T-helper 2 cell treated with Interferon-gamma antibody and Interleukin-4, amounts not matched to agents 5 μg/mL and 100 μg/mL, for 36 hours (primary cell): ENCODE measurements around the gene HMG20B.

ENCODE experiments used
- DNase-seq: peaks from one replicate; pipeline ENCODE4 v3.0.0; 2021; ENCODE audit warnings: low spot score
- H3K27ac Mint-ChIP-seq: one replicate; pipeline ENCODE4 v1.8.0; 2021; ENCODE audit warnings: mild to moderate bottlenecking, mixed read lengths
- H3K27me3 Mint-ChIP-seq: one replicate; pipeline ENCODE4 v1.8.0; 2021; ENCODE audit warnings: low read depth, mixed read lengths
- H3K36me3 Mint-ChIP-seq: one replicate; pipeline ENCODE4 v1.8.0; 2021; ENCODE audit warnings: low read depth, mixed read lengths
- H3K4me1 Mint-ChIP-seq: one replicate; pipeline ENCODE4 v1.8.0; 2021; ENCODE audit warnings: low read depth, mixed read lengths
- H3K4me3 Mint-ChIP-seq: one replicate; pipeline ENCODE4 v1.8.0; 2022; ENCODE audit warnings: mild to moderate bottlenecking, moderate library complexity, mixed read lengths
- H3K9me3 Mint-ChIP-seq: one replicate; pipeline ENCODE4 v1.8.0; 2021; ENCODE audit warnings: mixed read lengths

The HMG20B gene

DNA sequence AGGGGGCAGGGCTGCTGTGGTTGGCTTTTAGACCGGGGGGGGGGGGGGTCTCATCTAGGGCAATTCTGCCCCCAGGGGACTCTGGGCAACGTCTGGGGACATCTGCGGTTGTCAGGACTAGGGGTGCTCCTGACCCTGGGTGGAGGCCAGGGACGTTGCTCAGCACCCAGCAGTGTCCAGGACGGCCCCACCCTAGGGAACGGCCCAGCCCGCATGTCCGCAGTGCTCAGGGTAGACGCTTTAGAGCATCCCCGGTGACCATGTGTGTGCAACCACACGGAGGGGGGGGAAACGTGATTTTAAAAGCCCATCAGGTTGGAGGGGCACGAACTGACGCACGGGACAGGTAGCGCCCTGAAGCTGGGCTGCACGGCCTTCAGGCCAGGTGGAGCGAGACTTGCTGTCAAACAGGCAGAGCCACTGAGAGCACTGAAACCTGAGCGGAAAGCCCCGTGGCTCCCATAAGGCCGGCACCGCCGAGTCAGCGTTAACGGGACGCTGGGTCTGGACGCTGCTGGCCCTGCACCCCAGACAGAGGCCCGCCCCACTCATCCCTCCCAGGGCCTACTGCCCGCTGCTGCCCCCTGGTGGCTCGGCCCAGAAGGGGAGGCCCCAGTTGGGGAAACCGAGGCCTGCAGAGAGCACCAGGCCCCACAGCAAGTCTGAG, 45.5 kb downstream of the HMG20B start:
- Mint-ChIP-seq H3K9me3 (no peaks in the 10 kb centered on the region), H3K4me3 (no peak overlapping the region), H3K36me3 (peaks cover 11% of the 10 kb centered on the region), H3K4me1 (peaks cover 3% of the 10 kb centered on the region), H3K27ac (no peak overlapping the region), H3K27me3 (no peaks in the 10 kb centered on the region)
- DNase-seq: peak; percentile 30

DNA sequence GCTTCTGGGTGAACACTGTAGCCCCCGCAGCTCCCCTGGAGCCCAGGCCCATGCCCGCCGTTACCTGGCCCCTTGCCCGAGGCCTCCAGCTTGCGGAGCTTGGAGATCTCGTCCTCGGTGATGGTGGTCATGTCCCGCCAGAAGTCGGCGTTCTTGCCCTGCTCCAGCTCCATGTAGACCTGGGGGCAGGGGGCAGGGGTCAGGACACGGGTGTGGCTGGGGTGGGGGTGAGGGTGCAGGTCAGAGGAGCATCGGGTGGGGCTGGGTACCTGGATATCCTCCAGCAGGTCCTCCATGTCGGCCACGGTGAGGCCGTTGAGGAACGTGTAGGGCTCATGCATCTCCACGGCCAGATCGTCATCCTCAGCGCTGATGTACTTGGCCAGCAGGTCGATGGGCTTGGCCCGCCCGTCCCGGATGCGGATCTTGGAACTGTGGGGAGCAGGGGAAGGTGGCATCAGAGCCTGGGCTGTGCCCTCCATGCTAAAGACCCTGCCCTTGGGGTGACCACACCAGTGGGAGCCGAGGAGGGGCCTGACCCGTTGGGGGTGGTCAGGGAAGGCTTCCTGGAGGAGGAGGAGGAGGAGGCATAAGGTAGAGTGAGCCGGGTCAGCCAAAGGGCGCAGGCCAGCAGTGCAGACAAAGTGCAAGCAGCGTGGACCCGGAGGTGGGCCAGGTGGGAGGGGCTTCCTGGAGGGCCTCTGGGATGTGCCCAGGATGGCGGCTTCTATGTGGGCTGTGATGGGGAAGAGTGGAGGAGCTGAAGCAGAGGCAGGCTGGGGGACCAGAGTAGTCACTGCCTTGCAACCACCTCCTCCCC, 46.3 kb downstream of the HMG20B start:
- Mint-ChIP-seq H3K27me3 (no peaks in the 10 kb centered on the region), H3K36me3 (peaks cover 11% of the 10 kb centered on the region), H3K9me3 (no peaks in the 10 kb centered on the region), H3K27ac (no peak overlapping the region), H3K4me3 (no peak overlapping the region), H3K4me1 (peaks cover 3% of the 10 kb centered on the region)
- no peak for DNase-seq

DNA sequence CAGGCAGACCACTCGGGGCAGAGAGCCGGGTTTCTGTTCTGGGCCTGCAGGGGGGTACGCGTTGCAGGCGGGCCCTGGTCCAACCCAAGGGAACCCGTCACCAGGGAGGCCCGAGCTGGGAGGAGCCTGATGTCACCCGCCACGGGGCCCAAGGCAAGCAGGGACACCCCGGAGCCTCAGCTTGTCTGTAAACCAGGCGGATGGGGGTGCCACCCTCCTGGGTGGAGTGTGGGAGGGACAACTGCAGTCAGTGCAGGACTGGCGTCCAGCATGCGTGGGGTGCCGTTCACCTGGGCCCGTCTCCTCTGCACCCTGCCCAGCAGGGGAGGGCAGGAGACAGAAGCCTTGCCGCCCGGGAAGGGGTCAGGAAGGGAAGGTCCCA, 46.9 kb downstream of the HMG20B start:
- Mint-ChIP-seq H3K4me3 (no peak overlapping the region), H3K36me3 (peaks cover 11% of the 10 kb centered on the region), H3K9me3 (no peaks in the 10 kb centered on the region), H3K27me3 (no peaks in the 10 kb centered on the region), H3K27ac (no peak overlapping the region), H3K4me1 (peaks cover 7% of the 10 kb centered on the region)
- no peak for DNase-seq

- Mint-ChIP-seq H3K4me1 (peaks cover 9% of the 10 kb centered on the region), H3K36me3 (peaks cover 11% of the 10 kb centered on the region), H3K9me3 (no peaks in the 10 kb centered on the region), H3K4me3 (no peak overlapping the region), H3K27me3 (no peaks in the 10 kb centered on the region), H3K27ac (no peak overlapping the region)
- no peak for DNase-seq
Measured at GRCh38 chr19:3620145-3620816, 47.5 kb downstream of the HMG20B start.

GRCh38 chr19:3620817-3621547, 48.2 kb downstream of the HMG20B start:
- no peak for DNase-seq
- Mint-ChIP-seq H3K4me3 (no peak overlapping the region), H3K36me3 (peaks cover 11% of the 10 kb centered on the region), H3K9me3 (no peaks in the 10 kb centered on the region), H3K4me1 (peaks cover 11% of the 10 kb centered on the region), H3K27me3 (no peaks in the 10 kb centered on the region), H3K27ac (no peak overlapping the region)

DNA sequence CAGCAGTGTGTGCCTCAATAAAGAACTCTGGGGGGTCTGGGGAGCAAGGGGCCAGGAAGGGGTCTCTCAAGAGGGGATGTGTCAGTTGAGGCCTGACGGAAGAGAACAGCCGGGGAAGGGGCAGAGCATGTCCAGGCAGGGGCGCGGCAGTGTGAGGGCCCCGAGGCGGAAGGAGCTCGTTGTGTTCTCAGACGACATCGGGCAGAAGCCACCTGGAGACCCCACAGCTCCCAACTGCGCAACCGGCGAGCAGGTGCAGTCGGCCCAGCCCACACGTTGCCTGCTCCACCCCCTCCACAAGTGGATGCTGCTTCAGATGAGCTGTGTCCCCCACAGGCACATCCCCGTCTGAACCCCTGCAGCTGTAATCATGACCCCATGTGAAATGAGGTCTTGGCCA, 48.9 kb downstream of the HMG20B start:
- Mint-ChIP-seq H3K9me3 (no peaks in the 10 kb centered on the region), H3K36me3 (peaks cover 11% of the 10 kb centered on the region), H3K4me1 (peaks cover 13% of the 10 kb centered on the region), H3K27ac (no peak overlapping the region), H3K4me3 (no peak overlapping the region), H3K27me3 (no peaks in the 10 kb centered on the region)
- DNase-seq: no peak

GRCh38 chr19:3622224-3622623, 49.5 kb downstream of the HMG20B start:
- no peak overlapping the region for H3K27ac Mint-ChIP-seq
- DNase-seq: no peak
- H3K4me1 Mint-ChIP-seq: peaks cover 16% of the 10 kb centered on the region
- H3K4me3 Mint-ChIP-seq: no peak overlapping the region
- H3K27me3 Mint-ChIP-seq: no peaks in the 10 kb centered on the region
- no peaks in the 10 kb centered on the region for H3K9me3 Mint-ChIP-seq
- H3K36me3 Mint-ChIP-seq: peaks cover 11% of the 10 kb centered on the region

DNA sequence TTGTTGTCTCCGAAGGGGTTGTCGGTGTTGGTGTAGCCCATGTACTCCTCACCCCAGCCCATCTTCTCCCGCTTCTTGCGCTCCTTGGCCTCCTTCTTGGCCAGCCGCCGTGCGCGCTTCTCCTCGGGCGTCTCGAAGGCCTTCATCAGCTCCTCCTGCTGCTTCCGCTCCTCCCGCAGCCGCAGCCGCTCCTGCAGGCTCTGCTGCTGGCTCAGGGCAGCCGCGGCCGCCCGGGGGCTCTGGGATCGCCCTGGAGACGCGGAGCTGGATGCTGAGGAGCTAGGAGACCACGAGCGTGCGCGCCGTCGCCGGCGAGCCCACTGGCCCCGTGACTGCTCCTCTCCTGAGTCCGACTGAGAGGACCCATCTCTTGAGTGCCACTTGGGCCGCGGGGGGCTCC, 51.0 kb downstream of the HMG20B start:
- Mint-ChIP-seq H3K36me3 (peaks cover 9% of the 10 kb centered on the region), H3K27ac (no peak overlapping the region), H3K9me3 (no peaks in the 10 kb centered on the region), H3K4me1 (peaks cover 16% of the 10 kb centered on the region), H3K4me3 (no peak overlapping the region), H3K27me3 (no peaks in the 10 kb centered on the region)
- no peak for DNase-seq

- Mint-ChIP-seq H3K9me3 (no peaks in the 10 kb centered on the region), H3K4me1 (peaks cover 16% of the 10 kb centered on the region), H3K36me3 (peaks cover 5% of the 10 kb centered on the region), H3K27me3 (no peaks in the 10 kb centered on the region), H3K4me3 (peak overlapping the region; percentile 90), H3K27ac (peak overlapping the region; percentile 80)
- no peak for DNase-seq
Measured at GRCh38 chr19:3625996-3626472, 53.3 kb downstream of the HMG20B start.

- Mint-ChIP-seq H3K9me3 (no peaks in the 10 kb centered on the region), H3K27me3 (no peaks in the 10 kb centered on the region), H3K4me3 (peak within 1 kb of the TSS; percentile 90), H3K4me1 (peaks cover 16% of the 10 kb centered on the region), H3K27ac (peak within 1 kb of the TSS; percentile 99), H3K36me3 (peaks cover 5% of the 10 kb centered on the region)
- peak; percentile 97 for DNase-seq
Measured at GRCh38 chr19:3626473-3627350, 54.0 kb downstream of the HMG20B start, which contains the start of gene CACTIN. TSS of gene CACTIN (minus strand) at chr19:3626790. CDS start at chr19:3626762, 28 bp downstream.

GRCh38 chr19:3627351-3627723, 54.6 kb downstream of the HMG20B start:
- DNase-seq: no peak
- H3K9me3 Mint-ChIP-seq: no peaks in the 10 kb centered on the region
- H3K27ac Mint-ChIP-seq: peak overlapping the region; percentile 99
- peaks cover 5% of the 10 kb centered on the region for H3K36me3 Mint-ChIP-seq
- peak overlapping the region; percentile 90 for H3K4me3 Mint-ChIP-seq
- H3K27me3 Mint-ChIP-seq: no peaks in the 10 kb centered on the region
- H3K4me1 Mint-ChIP-seq: peaks cover 16% of the 10 kb centered on the region
